PC-3 (cell line): ENCODE measurements around the gene RB1.

Source experiments
- CTCF ChIP-seq: fragments of 300-600 bp; sonication (generic); conservative IDR thresholded peaks from 2 replicates; pipeline ENCODE4 v1.5.1; 2017; ENCODE audit warnings: antibody characterized with exemption, low read depth, mild to moderate bottlenecking, low read length
- EZH2 ChIP-seq: fragments of 300-600 bp; sonication (generic); IDR thresholded peaks from one replicate; pipeline ENCODE4 v1.6.1; 2017; ENCODE audit warnings: antibody characterized with exemption, mild to moderate bottlenecking, low read length; ENCODE audit not compliant: unreplicated experiment
- EZH2phosphoT487 ChIP-seq: fragments of 300-600 bp; sonication (generic); IDR thresholded peaks from 2 replicates; pipeline ENCODE4 v1.6.1; 2018; ENCODE audit warnings: mild to moderate bottlenecking, antibody characterized with exemption, low read length, borderline replicate concordance

DNA sequence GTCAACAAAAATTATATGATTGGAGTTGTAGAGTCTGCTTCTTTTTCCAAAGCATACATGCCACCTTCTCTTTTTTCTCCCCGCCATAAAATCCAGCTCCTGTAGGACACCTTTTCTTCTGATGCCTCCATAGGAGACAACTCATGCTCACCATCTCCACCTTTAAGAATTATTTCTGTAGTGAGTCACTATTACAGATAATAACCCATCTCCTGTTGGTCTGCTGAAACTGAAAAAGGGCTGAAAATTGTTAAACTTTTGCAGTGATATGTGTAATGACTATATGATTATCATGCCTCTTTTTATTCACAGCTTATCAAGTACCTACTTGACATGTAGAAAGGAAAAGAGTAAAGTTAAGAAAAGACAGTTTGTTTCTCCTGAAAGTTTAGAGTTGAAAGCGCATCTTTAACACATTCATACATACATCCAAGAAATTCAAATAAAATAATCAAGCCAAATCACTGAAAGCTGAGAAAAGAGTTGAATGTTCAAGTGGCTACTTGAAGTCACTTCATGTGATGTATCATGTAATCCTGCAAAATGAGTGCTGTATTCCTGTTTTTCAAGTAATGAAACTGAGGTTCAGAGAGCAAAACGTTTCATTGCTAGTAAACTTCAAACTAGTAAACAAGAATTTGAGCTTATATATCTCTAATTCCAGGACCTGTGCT is 144.9 kb downstream of the RB1 start:
- TF ChIP-seq EZH2 (no peak), CTCF (no peak), EZH2phosphoT487 (no peak)
